ENCODE results near the gene TMEM130. TPM values are rescaled to one million over a fixed set of nuclear protein-coding genes. Genes with fewer than 3 reads are reported as not detected.
"Not testable (repeated sequence)": the region's sequence is repeated elsewhere in the genome, so short reads cannot be mapped to it uniquely, and the experiment has no call there.

The TMEM130 gene
- total RNA-seq, 1 donor from 2014 or later, result 3.6 TPM

DNA sequence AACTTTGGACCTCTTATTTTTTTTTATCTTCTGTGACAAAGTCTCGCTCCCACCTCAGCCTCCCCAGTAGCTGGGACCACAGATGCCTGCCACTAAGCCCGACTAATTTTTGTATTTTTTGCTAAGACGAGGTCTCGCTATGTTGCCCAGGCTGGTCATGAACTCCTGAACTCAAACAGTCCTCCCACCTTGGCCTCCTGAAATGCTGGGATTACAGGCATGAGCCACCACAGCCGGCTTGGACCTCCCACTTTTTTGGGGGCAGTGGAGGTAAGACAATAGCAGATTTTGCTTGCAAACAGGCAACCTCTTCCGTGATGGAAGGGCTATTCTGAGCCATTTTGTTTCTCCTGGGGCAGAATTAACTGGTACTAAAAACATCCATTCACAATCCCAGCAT is 7.3 kb upstream of the TMEM130 start:
- DNase-seq, result no peak

DNA sequence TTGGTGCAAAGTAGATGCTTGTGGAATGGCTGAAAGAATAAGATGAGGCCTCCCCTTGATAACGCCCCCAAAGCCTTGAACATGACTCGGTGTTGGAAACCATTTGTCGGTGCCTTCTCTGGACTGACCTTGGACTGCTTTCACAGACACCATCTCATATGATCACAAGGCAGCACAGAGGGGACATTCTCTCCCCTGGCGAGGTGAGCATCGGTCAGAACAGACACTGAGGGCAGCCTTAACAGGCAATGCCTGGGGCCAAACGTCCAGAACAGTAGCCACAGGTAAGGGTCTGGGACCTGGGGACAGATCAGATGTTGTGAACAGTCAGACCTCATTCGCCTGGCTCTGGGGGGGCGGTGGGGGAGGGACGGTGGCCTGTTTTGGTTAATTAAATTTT is 5.7 kb upstream of the TMEM130 start:
- no peak for DNase-seq

- no peak for DNase-seq
Measured at GRCh38 chr7:98874942-98875341, 5.1 kb upstream of the TMEM130 start.

DNA sequence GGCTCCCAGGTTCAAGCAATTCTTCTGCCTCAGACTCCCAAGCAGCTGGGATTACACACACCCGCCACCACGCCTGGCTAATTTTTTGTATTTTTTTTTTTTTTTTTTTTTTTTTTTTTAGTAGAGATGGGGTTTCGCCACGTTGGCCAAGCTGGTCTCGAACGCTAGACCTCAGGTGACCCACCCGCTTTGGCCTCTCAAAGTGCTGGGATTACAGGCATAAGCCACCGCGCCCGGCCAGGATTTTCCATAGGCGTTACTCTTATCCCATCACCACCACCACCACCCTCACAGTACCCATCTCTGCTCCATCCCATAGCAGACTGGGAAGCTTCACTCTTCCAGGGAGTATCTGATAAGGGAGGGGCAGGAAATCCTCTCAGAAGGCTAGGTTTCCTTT is 3.8 kb upstream of the TMEM130 start:
- not testable (repeated sequence) for DNase-seq

GRCh38 chr7:98872328-98872924 is 2.6 kb upstream of the TMEM130 start:
- no peak for DNase-seq

DNA sequence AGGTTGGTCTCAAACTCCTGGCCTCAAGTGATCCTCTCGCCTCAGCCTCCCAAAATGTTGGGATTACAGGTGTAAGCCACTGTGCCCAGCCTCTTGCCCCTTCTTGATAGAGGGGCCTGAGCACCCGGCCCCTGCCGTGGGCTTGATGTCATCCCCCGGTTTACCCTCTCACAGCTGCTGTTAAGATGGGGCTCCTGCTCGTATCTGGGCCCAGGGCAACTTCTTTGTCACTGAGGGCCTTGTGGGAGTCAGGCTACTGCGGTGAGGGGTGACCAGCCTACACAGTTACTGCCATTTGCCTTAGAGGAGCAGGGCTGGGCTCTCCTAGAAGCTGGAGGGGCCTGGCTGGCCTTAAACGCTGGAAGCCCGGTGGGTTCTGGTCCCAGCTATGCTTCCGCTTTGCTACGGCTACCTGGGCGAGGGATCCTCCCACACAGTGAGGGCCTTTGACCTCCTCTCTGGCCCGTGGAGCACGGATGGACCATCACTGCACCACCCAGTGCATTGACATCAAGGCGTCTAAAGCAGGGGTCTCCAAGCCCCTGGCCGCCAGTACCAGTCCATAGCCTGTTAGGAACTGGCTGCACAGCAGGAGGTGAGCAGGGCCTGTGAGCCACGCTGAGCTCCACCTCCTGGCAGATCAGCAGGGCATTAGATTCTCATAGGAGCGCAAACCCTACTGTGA is 1.1 kb upstream of the TMEM130 start:
- no peak for DNase-seq

GRCh38 chr7:98870121-98870651 is 372 bp upstream of the TMEM130 start:
- peak; percentile 85 for DNase-seq

DNA sequence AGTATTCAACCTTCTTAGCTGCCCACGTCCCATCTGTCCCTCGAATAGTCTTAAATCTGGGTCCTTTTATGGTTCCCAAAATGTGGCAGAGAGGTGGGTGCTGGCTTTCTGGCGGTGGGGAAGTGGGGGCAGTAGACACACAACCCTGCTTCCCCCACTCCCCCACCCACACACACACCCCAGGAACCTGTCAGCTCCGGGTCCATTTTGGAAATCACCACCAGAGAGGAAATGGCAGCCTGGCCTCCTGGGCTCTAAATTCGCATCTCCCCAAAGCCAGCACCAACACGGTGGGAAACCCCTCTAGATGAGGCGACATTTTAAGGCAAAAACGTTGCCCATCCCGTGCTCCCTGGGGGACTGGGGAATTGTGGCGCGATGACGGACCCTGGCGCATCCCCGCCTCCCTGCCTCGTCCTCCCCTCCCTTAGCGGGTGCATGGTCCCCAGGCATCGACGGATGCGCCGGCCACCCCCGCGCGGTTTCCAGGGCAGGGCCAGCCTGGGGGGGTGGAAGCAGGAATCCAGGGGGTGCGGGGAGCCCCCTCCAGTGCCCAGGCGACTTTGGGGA is 702 bp downstream of the TMEM130 start:
- peak; percentile 39 for DNase-seq

GRCh38 chr7:98868450-98868849 is 1.4 kb downstream of the TMEM130 start:
- no peak for DNase-seq

- DNase-seq, result no peak
Measured at GRCh38 chr7:98866765-98867164, 3.0 kb downstream of the TMEM130 start.

DNA sequence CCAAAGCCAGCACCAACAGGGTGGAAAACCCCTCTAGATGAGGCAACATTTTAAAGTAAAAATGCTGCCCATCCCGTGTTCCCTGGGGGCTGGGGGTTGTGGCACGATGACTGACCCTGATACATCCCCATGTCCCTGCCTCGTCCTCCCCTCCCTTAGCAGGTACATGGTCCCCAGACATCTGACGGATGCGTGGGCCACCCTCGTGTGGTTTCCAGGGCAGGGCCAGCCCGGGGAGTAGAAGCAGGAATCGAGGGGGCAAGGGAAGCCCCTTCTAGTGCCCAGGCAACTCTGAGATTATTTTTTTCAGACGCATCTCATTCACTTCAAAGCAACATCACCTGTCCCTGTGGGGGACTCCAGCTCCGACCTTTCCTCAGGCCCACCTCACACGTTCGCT is 3.5 kb downstream of the TMEM130 start:
- no peak for DNase-seq

- DNase-seq, result no peak
Measured at GRCh38 chr7:98864731-98865453, 4.9 kb downstream of the TMEM130 start.

DNA sequence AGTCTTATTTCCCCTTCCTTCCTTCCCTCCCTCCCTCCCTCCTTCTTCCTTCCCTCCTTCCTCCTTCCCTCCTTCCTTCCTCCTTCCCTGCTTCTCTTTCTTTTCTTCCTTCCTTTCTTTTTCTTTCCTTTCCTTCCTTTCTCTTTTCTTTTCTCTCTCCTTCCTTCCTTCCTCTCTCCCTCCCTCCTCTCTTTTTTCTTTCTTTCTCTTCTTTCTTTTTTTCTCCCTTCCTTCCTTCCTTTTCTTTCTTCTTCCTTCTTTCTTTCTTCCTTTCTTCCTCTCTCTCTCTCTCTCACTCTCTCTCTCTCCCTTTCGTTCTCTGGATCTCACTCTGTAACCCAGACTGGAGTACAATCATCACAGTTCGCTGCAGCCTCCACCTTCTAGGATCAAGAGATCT is 6.2 kb downstream of the TMEM130 start:
- DNase-seq, result no peak

GRCh38 chr7:98862716-98863420 is 6.9 kb downstream of the TMEM130 start:
- no peak for DNase-seq

DNA sequence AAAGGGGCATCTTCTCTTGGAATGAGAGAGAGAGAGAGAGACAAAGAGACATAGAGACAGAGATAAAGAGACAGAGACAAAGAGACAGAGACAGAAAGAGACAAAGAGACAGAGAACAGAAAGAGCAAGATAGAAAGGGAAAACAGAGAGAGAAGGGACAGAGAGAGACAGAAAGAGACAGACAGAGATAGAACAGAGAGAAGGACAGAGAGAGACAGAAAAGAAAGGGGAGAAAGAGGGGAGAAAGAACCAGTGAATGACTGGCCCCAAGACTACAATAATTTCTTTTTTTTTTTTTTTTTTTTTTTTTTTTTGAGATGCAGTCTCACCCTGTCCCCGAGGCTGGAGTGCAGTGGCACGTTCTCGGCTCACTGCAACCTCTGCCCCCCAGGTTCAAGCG is 7.6 kb downstream of the TMEM130 start:
- no peak for DNase-seq

- DNase-seq, result no peak
Measured at GRCh38 chr7:98860071-98860470, 9.7 kb downstream of the TMEM130 start.

DNA sequence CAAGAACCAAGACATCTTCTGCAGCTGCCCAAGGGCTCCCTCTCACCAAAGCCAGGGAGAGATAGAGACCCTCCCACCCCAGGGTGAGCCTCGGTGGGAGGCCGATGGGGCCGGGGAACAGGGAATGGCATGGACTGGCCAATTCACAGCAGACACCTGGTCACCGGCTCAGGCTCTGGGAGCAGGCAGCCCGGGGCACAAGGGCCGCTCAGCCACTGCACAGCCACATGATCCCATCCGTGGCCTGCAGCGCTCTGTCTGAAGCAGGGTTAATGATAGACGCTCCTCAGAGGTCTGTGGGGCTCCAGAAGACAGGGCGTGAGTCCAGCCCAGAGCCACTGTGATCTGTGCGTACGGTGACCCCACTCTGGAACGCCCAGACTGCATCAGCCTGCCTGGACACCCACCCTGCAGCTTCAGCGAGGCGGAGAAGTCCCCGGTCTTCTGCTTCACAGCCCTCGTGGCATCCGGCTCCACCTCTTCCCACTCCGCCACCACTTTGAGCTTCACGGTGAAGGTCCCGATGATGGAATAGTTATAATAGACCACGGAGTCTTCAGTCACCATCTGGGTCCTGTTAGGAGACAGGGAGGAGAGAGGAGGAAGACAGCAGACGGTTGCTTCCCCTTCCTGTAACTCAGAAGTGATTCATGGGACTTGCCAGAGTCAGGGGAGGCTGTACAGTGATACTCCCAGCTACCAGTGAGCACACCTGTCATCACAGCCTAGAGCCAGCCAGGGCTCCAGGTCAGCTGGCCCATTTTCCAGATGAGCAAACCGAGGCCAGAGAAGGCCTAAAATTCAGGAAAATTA is 14.0 kb downstream of the TMEM130 start:
- DNase-seq, result no peak

- no peak for DNase-seq
Measured at GRCh38 chr7:98852826-98853225, 17.0 kb downstream of the TMEM130 start.

- no peak for DNase-seq
Measured at GRCh38 chr7:98848918-98849317, 20.9 kb downstream of the TMEM130 start.

DNA sequence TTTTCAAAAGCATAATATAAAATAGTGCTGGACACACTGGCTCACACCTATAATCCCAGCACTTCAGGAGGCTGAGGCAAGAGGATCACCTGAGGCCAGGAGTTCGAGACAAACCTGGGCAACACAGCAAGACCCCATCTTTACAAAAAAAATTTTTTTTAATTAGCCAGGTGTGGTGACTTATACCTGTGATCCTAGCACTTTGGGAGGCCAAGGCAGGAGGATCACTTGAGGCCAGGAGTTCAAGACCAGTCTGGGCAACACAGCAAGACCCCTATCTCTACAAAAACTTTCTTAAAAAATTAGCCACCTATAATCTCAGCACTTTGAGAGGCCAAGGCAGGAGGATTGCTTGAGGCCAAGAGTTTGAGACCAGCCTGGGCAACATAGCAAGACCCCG is 27.3 kb downstream of the TMEM130 start:
- not testable (repeated sequence) for DNase-seq

DNA sequence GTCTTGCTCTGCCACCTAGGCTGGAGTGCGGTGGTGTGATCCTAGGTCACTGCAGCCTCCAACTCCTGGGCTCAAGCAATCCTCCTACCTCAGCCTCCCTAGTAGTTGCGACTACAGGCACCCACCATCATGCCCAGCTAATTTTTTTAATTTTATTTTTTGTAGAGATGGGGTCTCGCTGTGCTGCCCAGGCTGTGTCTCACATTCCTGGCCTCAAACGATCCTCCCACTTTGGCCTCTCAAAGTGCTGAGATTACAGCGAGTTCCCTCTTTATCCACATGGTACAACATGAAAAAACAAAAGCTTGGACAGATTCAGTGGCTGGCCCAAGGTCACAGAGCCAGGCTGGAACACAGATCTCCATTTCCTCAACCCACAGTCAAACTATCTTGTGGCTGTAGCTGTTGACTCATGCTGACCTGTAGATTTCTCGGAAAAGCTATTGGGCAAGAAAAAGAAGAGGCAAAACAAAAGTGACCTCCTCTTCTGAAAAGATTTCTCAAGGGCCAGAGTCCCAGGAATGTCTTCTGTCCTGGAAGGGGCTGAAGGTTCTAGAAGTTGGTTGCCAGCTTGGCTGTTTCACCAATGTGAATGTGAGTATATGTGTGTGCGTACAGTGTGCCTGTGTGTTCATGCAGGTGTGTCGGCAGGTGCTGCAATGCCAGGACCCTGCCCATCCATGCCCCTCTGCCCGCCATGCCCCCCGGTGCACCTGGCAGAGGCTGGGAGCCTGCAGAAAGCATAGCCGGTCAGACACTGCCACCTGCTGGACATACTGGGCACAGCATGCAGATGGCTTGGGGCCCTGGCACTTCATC is 28.4 kb downstream of the TMEM130 start:
- DNase-seq, result peak; percentile 35

All from occipital lobe (tissue), 2 donors.